Brain microvascular endothelial cell (primary cell): ENCODE measurements around the gene FSTL1.

ENCODE experiments used
- DNase-seq: peaks from one replicate; pipeline ENCODE4 v3.0.0-alpha.2; 2020
- H3K27ac ChIP-seq: fragments of 250-450 bp; sonication (Bioruptor Pico); 2 replicates; pipeline ENCODE4 v1.5.1; 2020; ENCODE audit warnings: mild to moderate bottlenecking, moderate library complexity
- H3K27me3 ChIP-seq: fragments of 250-450 bp; sonication (Bioruptor Pico); replicated peaks from 2 replicates; pipeline ENCODE4 v1.5.1; 2020; ENCODE audit warnings: mild to moderate bottlenecking
- H3K36me3 ChIP-seq: fragments of 250-450 bp; sonication (Bioruptor Pico); replicated peaks from 2 replicates; pipeline ENCODE4 v1.5.1; 2020; ENCODE audit warnings: mild to moderate bottlenecking
- H3K4me3 ChIP-seq: 2 replicates; pipeline ENCODE4 v1.5.1; 2011; ENCODE audit warnings: low read depth, mild to moderate bottlenecking, control low read depth, low read length, moderate library complexity
- in situ Hi-C: cut with HindIII; loops from 2 replicates; pipeline ENCODE4 v1.10.0; 2017; ENCODE audit warnings: low sequenced_read_pairs, low pct_ligation_motif_present
- TF ChIP-seq, protein P1 (sequence below): IDR thresholded peaks from 2 replicates; pipeline ENCODE4 v1.5.1; 2011; ENCODE audit warnings: low read depth, mild to moderate bottlenecking, moderate library complexity, low read length, control low read depth, inconsistent platforms; ENCODE audit errors: missing control alignments

The FSTL1 gene

DNA sequence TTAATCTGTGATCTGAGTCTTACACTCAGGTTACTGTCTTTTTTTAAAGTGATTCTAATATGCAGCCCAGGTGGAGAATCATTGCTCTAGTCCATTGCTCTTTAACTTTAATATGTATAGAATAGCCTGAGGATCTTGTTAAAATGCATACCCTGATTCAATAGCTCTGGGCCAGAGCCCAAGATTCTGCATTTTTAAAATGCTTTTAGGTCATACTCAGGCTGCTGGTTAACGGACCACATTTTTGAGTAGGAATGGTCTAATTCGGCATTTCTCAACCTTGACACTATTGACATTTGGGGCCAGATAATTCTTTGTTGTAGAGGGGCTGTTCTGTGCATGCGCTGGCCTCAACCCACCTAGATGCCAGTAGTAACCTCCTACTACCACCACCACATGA, 20.9 kb upstream of the FSTL1 start:
- Histone ChIP-seq H3K4me3 (no peak overlapping the region), H3K36me3 (no peaks in the 10 kb centered on the region), H3K27ac (peak overlapping the region; percentile 15), H3K27me3 (no peaks in the 10 kb centered on the region)
- DNase-seq, result peak; percentile 52
- TF ChIP-seq, protein P1, sequence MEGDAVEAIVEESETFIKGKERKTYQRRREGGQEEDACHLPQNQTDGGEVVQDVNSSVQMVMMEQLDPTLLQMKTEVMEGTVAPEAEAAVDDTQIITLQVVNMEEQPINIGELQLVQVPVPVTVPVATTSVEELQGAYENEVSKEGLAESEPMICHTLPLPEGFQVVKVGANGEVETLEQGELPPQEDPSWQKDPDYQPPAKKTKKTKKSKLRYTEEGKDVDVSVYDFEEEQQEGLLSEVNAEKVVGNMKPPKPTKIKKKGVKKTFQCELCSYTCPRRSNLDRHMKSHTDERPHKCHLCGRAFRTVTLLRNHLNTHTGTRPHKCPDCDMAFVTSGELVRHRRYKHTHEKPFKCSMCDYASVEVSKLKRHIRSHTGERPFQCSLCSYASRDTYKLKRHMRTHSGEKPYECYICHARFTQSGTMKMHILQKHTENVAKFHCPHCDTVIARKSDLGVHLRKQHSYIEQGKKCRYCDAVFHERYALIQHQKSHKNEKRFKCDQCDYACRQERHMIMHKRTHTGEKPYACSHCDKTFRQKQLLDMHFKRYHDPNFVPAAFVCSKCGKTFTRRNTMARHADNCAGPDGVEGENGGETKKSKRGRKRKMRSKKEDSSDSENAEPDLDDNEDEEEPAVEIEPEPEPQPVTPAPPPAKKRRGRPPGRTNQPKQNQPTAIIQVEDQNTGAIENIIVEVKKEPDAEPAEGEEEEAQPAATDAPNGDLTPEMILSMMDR, result no peak
- in situ Hi-C loops, result no loop called here

DNA sequence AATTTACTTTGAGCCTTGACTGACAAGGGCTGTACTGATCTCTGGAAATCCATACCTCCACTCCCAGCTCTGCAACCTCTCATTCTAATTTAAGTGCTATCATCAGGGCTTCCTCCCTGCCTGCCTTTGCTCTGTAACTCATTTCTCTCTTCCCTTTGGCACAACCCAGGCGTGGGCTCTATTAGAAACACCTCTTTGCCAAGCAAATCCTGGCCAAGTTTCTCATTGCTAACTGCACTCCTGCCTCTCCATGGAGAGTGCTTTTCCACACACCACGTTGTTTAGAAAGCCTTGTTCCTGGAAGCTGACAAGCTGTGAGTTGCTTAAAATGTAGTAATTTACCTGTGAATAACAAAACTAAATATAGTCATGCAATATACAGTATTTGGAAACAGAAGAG, 20.1 kb upstream of the FSTL1 start:
- Histone ChIP-seq H3K36me3 (no peaks in the 10 kb centered on the region), H3K27me3 (no peaks in the 10 kb centered on the region), H3K27ac (no peak overlapping the region), H3K4me3 (no peak overlapping the region)
- in situ Hi-C loops, result no loop called here
- no peak for DNase-seq
- TF ChIP-seq, protein P1, result no peak

DNA sequence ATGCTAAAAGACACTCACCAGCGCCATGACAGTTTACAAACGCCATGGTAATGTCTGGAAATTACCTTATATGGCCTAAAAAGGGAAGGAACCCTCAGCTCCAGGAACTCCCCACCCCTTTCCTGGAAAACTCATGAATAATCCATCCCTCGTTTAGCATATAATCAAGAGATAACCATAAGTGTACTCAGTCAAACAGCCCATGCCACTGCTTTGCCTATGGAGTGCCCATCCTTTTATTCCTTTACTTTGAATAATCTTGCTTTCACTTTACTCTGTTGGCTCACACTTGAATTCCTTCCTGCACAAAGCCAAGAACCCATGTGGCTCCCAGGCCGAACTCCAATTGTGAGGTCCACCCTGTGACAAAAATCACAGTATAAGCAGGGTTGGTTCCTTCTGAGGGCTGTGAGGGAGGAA, 19.1 kb upstream of the FSTL1 start:
- in situ Hi-C loops, result no loop called here
- Histone ChIP-seq H3K27me3 (no peaks in the 10 kb centered on the region), H3K4me3 (no peak overlapping the region), H3K36me3 (no peaks in the 10 kb centered on the region), H3K27ac (no peak overlapping the region)
- no peak for DNase-seq
- TF ChIP-seq, protein P1, result no peak

DNA sequence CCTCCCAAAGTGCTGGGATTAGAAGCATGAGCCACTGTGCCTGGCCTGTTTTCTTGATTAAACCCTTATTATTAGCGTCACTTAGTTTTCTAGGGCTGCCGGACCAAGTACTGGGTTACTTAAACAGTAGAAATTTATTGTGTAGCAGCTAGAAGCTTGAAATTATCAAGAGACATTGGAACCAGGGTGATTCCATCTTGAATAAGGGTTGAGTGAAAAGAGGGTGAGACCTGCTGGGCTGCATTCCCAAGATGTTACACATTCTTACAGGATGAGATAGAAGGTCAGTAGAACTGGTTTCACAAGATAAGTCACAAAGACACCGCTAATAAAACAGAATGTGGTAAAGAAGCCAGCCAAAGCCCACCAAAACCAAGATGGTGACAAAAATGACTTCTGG, 18.6 kb upstream of the FSTL1 start:
- no peaks in the 10 kb centered on the region for H3K36me3 ChIP-seq
- H3K27me3 ChIP-seq, result no peaks in the 10 kb centered on the region
- H3K27ac ChIP-seq, result no peak overlapping the region
- no peak overlapping the region for H3K4me3 ChIP-seq
- DNase-seq, result peak; percentile 35
- TF ChIP-seq, protein P1, result no peak
- in situ Hi-C loops, result no loop called here

DNA sequence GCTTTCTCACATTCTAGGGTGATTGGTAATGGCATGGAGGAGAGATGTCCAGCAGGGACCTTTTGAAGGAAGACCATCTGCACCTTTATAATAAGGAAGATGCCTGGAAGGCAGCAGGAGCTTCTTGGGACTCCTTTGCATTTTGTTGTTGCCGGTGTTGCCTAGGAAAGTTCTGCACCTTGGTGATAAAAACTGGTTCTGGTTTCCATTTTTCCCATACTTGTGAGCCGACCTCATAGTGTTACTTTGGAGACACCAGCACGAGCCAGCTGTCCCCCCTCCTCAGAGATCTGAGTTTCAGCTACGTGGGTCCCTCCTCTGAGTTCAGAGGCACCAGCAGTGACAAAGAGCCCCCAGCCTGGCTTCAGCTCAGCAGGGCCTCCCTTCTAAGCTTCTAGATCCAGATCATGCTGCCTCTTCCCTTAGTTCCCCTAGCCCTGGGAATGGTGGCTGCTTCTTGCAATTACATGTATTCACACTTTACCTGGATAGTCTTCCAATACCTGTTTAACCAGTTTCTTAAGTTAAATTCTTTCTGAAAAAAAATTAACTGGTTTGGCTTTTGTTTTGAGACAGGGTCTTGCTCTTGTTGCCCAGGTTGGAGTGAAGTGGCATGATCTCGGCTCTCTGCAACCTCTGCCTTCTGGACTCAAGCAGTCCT, 18.0 kb upstream of the FSTL1 start:
- DNase-seq, result no peak
- Histone ChIP-seq H3K27me3 (no peaks in the 10 kb centered on the region), H3K36me3 (no peaks in the 10 kb centered on the region), H3K4me3 (no peak overlapping the region), H3K27ac (no peak overlapping the region)
- TF ChIP-seq, protein P1, result no peak
- in situ Hi-C loops, result no loop called here

DNA sequence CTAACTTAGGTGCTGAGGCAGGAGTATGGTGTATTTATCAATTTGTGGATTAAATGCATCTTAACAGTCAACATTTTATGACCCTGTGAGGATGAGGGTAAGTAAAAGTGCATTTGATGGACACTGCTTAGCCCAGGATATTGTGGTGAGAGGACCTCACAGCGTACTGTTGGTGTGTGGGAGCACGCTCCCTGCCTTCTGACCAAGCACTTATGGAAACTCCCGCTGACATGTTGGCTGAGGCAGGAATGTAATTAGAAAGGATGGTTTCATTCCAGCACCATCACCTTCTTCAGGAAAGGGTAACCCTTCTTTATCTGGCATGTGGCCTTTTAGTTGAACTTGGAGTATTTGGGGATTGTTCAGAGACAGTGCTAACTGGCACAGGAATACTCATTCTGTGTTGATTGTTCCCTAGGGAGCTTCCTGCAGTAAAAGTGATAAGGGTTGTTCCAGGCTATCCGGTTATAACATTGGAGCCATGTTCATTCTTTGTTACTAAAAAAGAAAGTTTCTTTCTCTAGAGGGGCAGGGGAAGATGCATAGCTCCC, 11.7 kb upstream of the FSTL1 start:
- no peaks in the 10 kb centered on the region for H3K36me3 ChIP-seq
- in situ Hi-C loops, result no loop called here
- TF ChIP-seq, protein P1, result no peak
- no peaks in the 10 kb centered on the region for H3K27me3 ChIP-seq
- DNase-seq, result no peak
- H3K4me3 ChIP-seq, result no peak overlapping the region
- no peak overlapping the region for H3K27ac ChIP-seq
